GM21390 (cell line): ENCODE data around the gene SCUBE3.
A peak's percentile ranks its signal among the peaks of the same experiment; 100 is the strongest.

Source experiments
- ATAC-seq: cut with Tn5 transposase; IDR thresholded peaks from one replicate; pipeline ENCODE4 v1.9.1; 2021; ENCODE audit not compliant: unreplicated experiment

Gene SCUBE3

DNA sequence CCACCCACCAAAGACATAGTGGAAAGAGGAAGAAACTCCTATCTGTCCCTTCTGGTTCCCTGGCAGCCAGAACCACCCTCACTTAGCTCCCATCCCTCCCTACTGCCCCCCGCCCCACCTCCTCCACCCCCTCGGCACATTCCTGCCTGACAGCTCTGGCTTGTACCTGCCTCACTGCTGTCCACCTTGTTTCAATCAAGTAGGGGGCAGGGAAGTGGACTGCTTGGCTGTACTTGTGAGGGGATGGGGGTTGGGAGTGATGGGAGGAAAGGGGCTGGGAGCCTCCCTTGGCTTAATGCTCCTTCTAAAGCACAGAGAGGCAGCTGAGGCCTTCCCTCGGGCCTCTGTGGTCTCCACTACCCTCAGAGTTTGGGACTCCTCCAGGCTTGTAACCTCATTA is 23.7 kb downstream of the SCUBE3 start:
- no peak for ATAC-seq

DNA sequence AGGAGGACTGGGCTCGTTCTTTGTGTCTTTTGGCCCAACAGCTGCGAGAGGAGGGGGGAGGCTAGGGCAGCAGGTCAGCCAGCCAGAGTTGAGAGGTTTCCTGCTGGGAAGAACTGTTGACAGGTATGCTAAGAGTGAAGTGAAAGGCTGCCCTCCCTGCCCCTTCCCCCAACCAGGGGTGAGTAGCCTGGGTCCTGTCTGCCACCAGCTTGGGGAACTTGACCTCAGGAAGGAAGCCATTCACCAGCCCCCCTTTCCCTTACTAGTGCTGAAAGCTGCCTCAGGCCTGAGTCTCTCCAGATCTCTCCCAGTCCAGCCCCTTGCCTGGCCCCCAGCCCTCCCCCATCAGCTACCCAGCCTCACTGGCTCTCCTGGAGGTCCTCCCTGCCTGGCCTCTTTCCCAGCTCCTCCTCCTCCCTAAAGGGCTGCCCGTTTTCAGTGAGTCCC is 25.1 kb downstream of the SCUBE3 start:
- no peak for ATAC-seq

GRCh38 chr6:35239581-35239980 is 25.8 kb downstream of the SCUBE3 start:
- ATAC-seq, result no peak

GRCh38 chr6:35240838-35241801 is 27.4 kb downstream of the SCUBE3 start:
- no peak for ATAC-seq

- ATAC-seq, result no peak
Measured at GRCh38 chr6:35242486-35242885, 28.7 kb downstream of the SCUBE3 start.

- ATAC-seq, result no peak
Measured at GRCh38 chr6:35242906-35243305, 29.1 kb downstream of the SCUBE3 start.

- no peak for ATAC-seq
Measured at GRCh38 chr6:35243386-35243958, 29.7 kb downstream of the SCUBE3 start.

GRCh38 chr6:35244551-35244950 is 30.8 kb downstream of the SCUBE3 start:
- no peak for ATAC-seq

- ATAC-seq, result no peak
Measured at GRCh38 chr6:35247642-35248231, 34.0 kb downstream of the SCUBE3 start.

DNA sequence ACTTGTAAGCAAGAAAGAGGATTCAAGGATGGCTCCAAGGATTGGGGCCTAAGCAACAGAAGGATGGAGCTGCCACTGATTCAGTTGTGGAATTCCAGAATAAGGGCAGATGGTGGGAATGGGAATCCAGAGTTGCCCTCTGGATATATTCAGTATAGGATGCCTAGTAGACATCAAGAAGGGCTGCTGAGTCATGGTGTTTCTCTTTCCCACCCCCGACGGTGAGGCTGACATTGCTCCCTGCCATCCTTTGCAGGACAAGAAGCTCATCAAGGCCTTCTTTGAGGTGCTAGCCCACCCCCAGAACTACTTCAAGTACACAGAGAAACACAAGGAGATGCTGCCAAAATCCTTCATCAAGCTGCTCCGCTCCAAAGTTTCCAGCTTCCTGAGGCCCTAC is 34.5 kb downstream of the SCUBE3 start:
- ATAC-seq, result no peak

GRCh38 chr6:35248965-35249364 is 35.2 kb downstream of the SCUBE3 start:
- no peak for ATAC-seq

DNA sequence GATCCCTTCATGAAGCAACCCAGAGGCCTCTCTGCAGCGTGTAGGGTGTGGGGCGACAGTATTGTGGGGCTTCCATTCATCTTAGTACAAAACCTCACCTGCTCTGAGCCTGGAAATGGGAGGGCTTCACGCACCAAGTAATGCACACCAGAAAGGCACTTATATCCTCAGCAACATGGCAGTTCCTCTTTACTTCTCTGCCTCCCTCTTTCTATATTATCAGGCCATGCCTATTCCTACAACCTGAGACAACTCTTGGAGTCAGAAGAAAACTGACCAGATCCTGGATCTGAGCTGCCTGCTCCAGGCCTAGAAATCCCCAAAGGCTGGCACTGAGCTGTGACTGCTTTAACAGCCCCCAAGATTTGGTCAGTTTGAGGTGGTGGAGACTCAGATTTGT is 38.2 kb downstream of the SCUBE3 start:
- no peak for ATAC-seq

- no peak for ATAC-seq
Measured at GRCh38 chr6:35253249-35253648, 39.5 kb downstream of the SCUBE3 start.

DNA sequence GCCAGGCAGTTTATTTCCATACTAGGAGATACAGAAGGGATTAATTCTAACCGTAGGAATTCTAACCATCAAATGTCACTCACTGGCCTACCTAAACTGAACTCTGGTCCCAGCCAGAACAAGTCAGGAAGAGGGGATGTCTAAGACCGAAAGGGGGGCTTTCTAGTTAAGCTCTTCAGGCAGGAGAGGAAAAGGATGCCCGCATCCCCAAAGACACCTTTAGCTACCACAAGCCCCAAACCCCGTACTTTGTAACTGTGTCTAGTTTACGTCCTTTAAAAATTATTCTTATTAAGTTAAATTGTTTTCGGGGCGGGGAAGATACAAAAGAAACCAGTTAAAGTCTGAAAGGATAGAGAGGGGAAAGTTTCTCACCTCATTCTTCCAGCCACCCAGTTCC is 44.6 kb downstream of the SCUBE3 start:
- no peak for ATAC-seq

DNA sequence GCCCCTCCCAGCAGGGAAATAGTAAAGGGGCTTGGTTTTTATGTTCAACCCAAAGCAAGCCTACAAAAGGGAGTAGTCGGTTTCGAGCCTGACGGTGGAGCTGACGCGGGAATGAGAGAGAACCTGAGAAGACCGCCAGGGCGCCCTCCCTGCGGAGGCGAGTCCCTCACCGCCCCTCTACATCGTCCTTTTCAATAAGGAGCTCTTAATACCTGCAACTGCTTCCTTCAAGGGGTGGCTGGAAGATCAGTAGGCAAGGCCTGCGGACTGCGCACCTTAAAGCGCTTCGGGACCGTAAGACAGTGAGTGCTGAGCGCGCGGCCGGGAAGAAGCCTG is 45.1 kb downstream of the SCUBE3 start:
- peak; percentile 18 for ATAC-seq

GRCh38 chr6:35259194-35259947 is 45.6 kb downstream of the SCUBE3 start, which contains the start of gene ZNF76:
ZNF76 (plus strand) TSS chr6:35259735; CDS start chr6:35281152, 21,417 bp downstream.
- peak; percentile 85 for ATAC-seq

GRCh38 chr6:35259948-35260590 is 46.3 kb downstream of the SCUBE3 start:
- peak; percentile 35 for ATAC-seq

- ATAC-seq, result no peak
Measured at GRCh38 chr6:35260591-35261570, 47.1 kb downstream of the SCUBE3 start.

DNA sequence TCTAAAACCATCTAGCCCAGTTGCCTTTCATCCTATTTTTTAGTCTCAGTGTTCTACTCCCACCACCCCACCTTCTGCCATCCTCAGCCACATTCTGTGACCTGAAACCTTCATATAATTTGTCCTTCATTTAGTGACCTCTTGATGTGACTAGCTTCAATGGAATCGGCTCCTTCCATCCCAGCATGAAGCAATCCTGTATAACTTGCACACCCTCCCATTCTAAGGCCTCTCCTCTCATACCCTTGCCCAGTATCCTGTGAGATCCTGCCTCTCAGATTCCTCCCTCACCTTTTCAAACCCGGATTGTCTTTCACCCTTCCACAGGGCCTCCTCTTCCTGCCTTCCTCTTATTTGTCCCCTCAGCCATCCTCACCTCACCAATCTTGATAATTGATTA is 48.8 kb downstream of the SCUBE3 start:
- no peak for ATAC-seq
